Measurements from ENCODE around the gene RPS6KA5. TPM values are rescaled to one million over a fixed set of nuclear protein-coding genes. Genes with fewer than 3 reads are reported as not detected.
"Not testable (repeated sequence)": the region's sequence is repeated elsewhere in the genome, so short reads cannot be mapped to it uniquely, and the experiment has no call there.

The RPS6KA5 gene
- total and polyA plus RNA-seq, 5 donors: 2.0 to 15.5 (median 11.5) TPM

- H3K27ac ChIP-seq (ENCODE audit: low read length): no peak overlapping the region
- ATAC-seq: no peak
- H3K4me1 ChIP-seq (ENCODE audit: control insufficient read depth, insufficient read depth, low read length): no peaks in the 10 kb centered on the region
- no peak overlapping the region for H3K4me3 ChIP-seq (ENCODE audit: low read length)
- 97% methylated on average over 5 of the region's 5 CpGs for WGBS
- H3K27me3 ChIP-seq (ENCODE audit: control insufficient read depth, insufficient read depth): no peaks in the 10 kb centered on the region
- no peak for DNase-seq
- H3K9me3 ChIP-seq (ENCODE audit: control insufficient read depth, low read length): no peaks in the 10 kb centered on the region
- intact Hi-C loops (cut with DNase I): no loop called here
Measured at GRCh38 chr14:90940318-90940962, 120.0 kb downstream of the RPS6KA5 start.

GRCh38 chr14:90939252-90939795, 121.1 kb downstream of the RPS6KA5 start:
- intact Hi-C loops (cut with DNase I); DNase-seq; H3K9me3 ChIP-seq (ENCODE audit: control insufficient read depth, low read length); H3K4me1 ChIP-seq (ENCODE audit: control insufficient read depth, insufficient read depth, low read length); ATAC-seq; H3K27me3 ChIP-seq (ENCODE audit: control insufficient read depth, insufficient read depth); H3K4me3 ChIP-seq (ENCODE audit: low read length); H3K27ac ChIP-seq (ENCODE audit: low read length): not testable (repeated sequence)
- 96% methylated on average over 4 of the region's 4 CpGs for WGBS

- H3K4me3 ChIP-seq (ENCODE audit: low read length): no peak overlapping the region
- no peaks in the 10 kb centered on the region for H3K27me3 ChIP-seq (ENCODE audit: control insufficient read depth, insufficient read depth)
- DNase-seq: no peak
- H3K27ac ChIP-seq (ENCODE audit: low read length): no peak overlapping the region
- no peak for ATAC-seq
- intact Hi-C loops (cut with DNase I): no loop called here
- WGBS: 97% methylated on average over 2 of the region's 2 CpGs
- no peaks in the 10 kb centered on the region for H3K4me1 ChIP-seq (ENCODE audit: control insufficient read depth, insufficient read depth, low read length)
- H3K9me3 ChIP-seq (ENCODE audit: control insufficient read depth, low read length): no peaks in the 10 kb centered on the region
Measured at GRCh38 chr14:90938615-90939014, 121.8 kb downstream of the RPS6KA5 start.

GRCh38 chr14:90936757-90937440, 123.5 kb downstream of the RPS6KA5 start:
- WGBS: 98% methylated on average over 3 of the region's 3 CpGs
- H3K27me3 ChIP-seq (ENCODE audit: control insufficient read depth, insufficient read depth): no peaks in the 10 kb centered on the region

GRCh38 chr14:90924621-90925340, 135.7 kb downstream of the RPS6KA5 start:
- WGBS: 70% methylated on average over 4 of the region's 4 CpGs
- no peak for DNase-seq
- intact Hi-C loops (cut with DNase I): no loop called here
- H3K27me3 ChIP-seq (ENCODE audit: control insufficient read depth, insufficient read depth): no peaks in the 10 kb centered on the region
- no peak overlapping the region for H3K27ac ChIP-seq (ENCODE audit: low read length)
- H3K4me3 ChIP-seq (ENCODE audit: low read length): no peak overlapping the region
- H3K4me1 ChIP-seq (ENCODE audit: control insufficient read depth, insufficient read depth, low read length): no peaks in the 10 kb centered on the region
- ATAC-seq: no peak
- H3K9me3 ChIP-seq (ENCODE audit: control insufficient read depth, low read length): no peaks in the 10 kb centered on the region

More at GRCh38 chr14:90936757-90937440, 123.5 kb downstream of the RPS6KA5 start:
- Histone ChIP-seq H3K9me3 (ENCODE audit: control insufficient read depth, low read length) (no peaks in the 10 kb centered on the region), H3K4me3 (ENCODE audit: low read length) (no peak overlapping the region), H3K27ac (ENCODE audit: low read length) (no peak overlapping the region), H3K4me1 (ENCODE audit: control insufficient read depth, insufficient read depth, low read length) (no peaks in the 10 kb centered on the region)
- intact Hi-C loops (cut with DNase I): no loop called here
- DNase-seq (no peak), ATAC-seq (no peak)

- ATAC-seq (no peak), DNase-seq (no peak)
- WGBS: 93% methylated on average over 4 of the region's 4 CpGs
Measured at GRCh38 chr14:90922141-90922540, 138.3 kb downstream of the RPS6KA5 start.

GRCh38 chr14:90911121-90911520, 149.3 kb downstream of the RPS6KA5 start:
- WGBS: 33% methylated on average over 1 of the region's 1 CpG
- H3K4me3 ChIP-seq (ENCODE audit: low read length): no peak overlapping the region
- H3K9me3 ChIP-seq (ENCODE audit: control insufficient read depth, low read length): no peaks in the 10 kb centered on the region
- DNase-seq (no peak), ATAC-seq (no peak)
- intact Hi-C loops (cut with DNase I): no loop called here
- H3K27ac ChIP-seq (ENCODE audit: low read length): no peak overlapping the region
- H3K27me3 ChIP-seq (ENCODE audit: control insufficient read depth, insufficient read depth): no peaks in the 10 kb centered on the region
- no peaks in the 10 kb centered on the region for H3K4me1 ChIP-seq (ENCODE audit: control insufficient read depth, insufficient read depth, low read length)

More at GRCh38 chr14:90922141-90922540, 138.3 kb downstream of the RPS6KA5 start:
- H3K27me3 ChIP-seq (ENCODE audit: control insufficient read depth, insufficient read depth): no peaks in the 10 kb centered on the region
- no peaks in the 10 kb centered on the region for H3K4me1 ChIP-seq (ENCODE audit: control insufficient read depth, insufficient read depth, low read length)
- intact Hi-C loops (cut with DNase I): no loop called here
- H3K9me3 ChIP-seq (ENCODE audit: control insufficient read depth, low read length): no peaks in the 10 kb centered on the region
- H3K4me3 ChIP-seq (ENCODE audit: low read length): no peak overlapping the region
- H3K27ac ChIP-seq (ENCODE audit: low read length): no peak overlapping the region

GRCh38 chr14:90907178-90907577, 153.3 kb downstream of the RPS6KA5 start:
- no peaks in the 10 kb centered on the region for H3K27me3 ChIP-seq (ENCODE audit: control insufficient read depth, insufficient read depth)
- ATAC-seq: no peak
- no peak for DNase-seq
- WGBS: 94% methylated on average over 3 of the region's 3 CpGs
- intact Hi-C loops (cut with DNase I): loop anchor here (5.0 to 10.0 kb wide), 3 partner anchors 268 to 378 kb away; no protein-coding TSS in a partner anchor
- no peak overlapping the region for H3K27ac ChIP-seq (ENCODE audit: low read length)
- H3K4me3 ChIP-seq (ENCODE audit: low read length): no peak overlapping the region
- no peaks in the 10 kb centered on the region for H3K9me3 ChIP-seq (ENCODE audit: control insufficient read depth, low read length)
- H3K4me1 ChIP-seq (ENCODE audit: control insufficient read depth, insufficient read depth, low read length): no peaks in the 10 kb centered on the region

GRCh38 chr14:90905531-90905930, 154.9 kb downstream of the RPS6KA5 start:
- H3K27me3 ChIP-seq (ENCODE audit: control insufficient read depth, insufficient read depth): no peaks in the 10 kb centered on the region
- DNase-seq (no peak), ATAC-seq (no peak)
- no peaks in the 10 kb centered on the region for H3K9me3 ChIP-seq (ENCODE audit: control insufficient read depth, low read length)
- no peak overlapping the region for H3K27ac ChIP-seq (ENCODE audit: low read length)
- no peak overlapping the region for H3K4me3 ChIP-seq (ENCODE audit: low read length)
- intact Hi-C loops (cut with DNase I): loop anchor here (5.0 to 10.0 kb wide), 3 partner anchors 269 to 379 kb away; no protein-coding TSS in a partner anchor
- H3K4me1 ChIP-seq (ENCODE audit: control insufficient read depth, insufficient read depth, low read length): no peaks in the 10 kb centered on the region

- intact Hi-C loops (cut with DNase I): loop anchor here (2.0 to 10.0 kb wide), 4 partner anchors 269 to 382 kb away; no protein-coding TSS in a partner anchor
- 3% methylated on average over 1 of the region's 1 CpG for WGBS
- DNase-seq (peak in 2 of 3 donors; percentile 35 to 49), ATAC-seq (peak; percentile 68 to 85)
- Histone ChIP-seq H3K27ac (ENCODE audit: low read length) (no peak overlapping the region), H3K4me1 (ENCODE audit: control insufficient read depth, insufficient read depth, low read length) (no peaks in the 10 kb centered on the region), H3K4me3 (ENCODE audit: low read length) (no peak overlapping the region), H3K9me3 (ENCODE audit: control insufficient read depth, low read length) (no peaks in the 10 kb centered on the region), H3K27me3 (ENCODE audit: control insufficient read depth, insufficient read depth) (no peaks in the 10 kb centered on the region)
Measured at GRCh38 chr14:90903101-90903500, 157.3 kb downstream of the RPS6KA5 start.

All from right cardiac atrium (tissue), 5 donors.